Stimulated activated CD8-positive, alpha-beta memory T cell treated with anti-CD3 and anti-CD28 coated beads, Interleukin-4, amount 100 ng/mL, for 24 hours (primary cell): ENCODE results near the gene KIF26A.

Experiments used
- DNase-seq: peaks from one replicate; pipeline ENCODE4 v3.0.0-alpha.2; 2020; ENCODE audit warnings: low read depth

KIF26A gene

GRCh38 chr14:104112609-104113571 lies 25.5 kb upstream of the KIF26A start:
- DNase-seq = no peak

GRCh38 chr14:104113631-104114420 lies 24.6 kb upstream of the KIF26A start:
- no peak for DNase-seq

GRCh38 chr14:104114421-104115130 lies 23.8 kb upstream of the KIF26A start:
- DNase-seq = no peak

GRCh38 chr14:104115131-104115600 lies 23.2 kb upstream of the KIF26A start:
- no peak for DNase-seq

GRCh38 chr14:104115691-104116287 lies 22.6 kb upstream of the KIF26A start:
- DNase-seq = no peak

GRCh38 chr14:104116288-104116755 lies 22.1 kb upstream of the KIF26A start:
- DNase-seq = no peak

GRCh38 chr14:104116756-104117340 lies 21.5 kb upstream of the KIF26A start:
- no peak for DNase-seq

GRCh38 chr14:104117341-104118005 lies 20.9 kb upstream of the KIF26A start:
- no peak for DNase-seq

GRCh38 chr14:104118006-104118844 lies 20.2 kb upstream of the KIF26A start:
- DNase-seq = no peak

- no peak for DNase-seq
Measured at GRCh38 chr14:104119119-104119487, 19.3 kb upstream of the KIF26A start.

- DNase-seq = no peak
Measured at GRCh38 chr14:104119488-104120251, 18.7 kb upstream of the KIF26A start.

GRCh38 chr14:104120281-104120741 lies 18.1 kb upstream of the KIF26A start:
- no peak for DNase-seq

- no peak for DNase-seq
Measured at GRCh38 chr14:104121142-104121541, 17.2 kb upstream of the KIF26A start.

GRCh38 chr14:104123879-104124278 lies 14.5 kb upstream of the KIF26A start:
- no peak for DNase-seq

- no peak for DNase-seq
Measured at GRCh38 chr14:104125011-104125410, 13.4 kb upstream of the KIF26A start.

GRCh38 chr14:104126753-104127152 lies 11.6 kb upstream of the KIF26A start:
- no peak for DNase-seq

GRCh38 chr14:104128981-104129380 lies 9.4 kb upstream of the KIF26A start:
- DNase-seq = no peak

- DNase-seq = no peak
Measured at GRCh38 chr14:104129556-104129955, 8.8 kb upstream of the KIF26A start.
